ENCODE measurements around the gene PPIF.

The PPIF gene

GRCh38 chr10:79349072-79349491, 1.8 kb downstream of the PPIF start:
- no peak for DNase-seq (ENCODE audit: low spot score)

GRCh38 chr10:79349766-79350406, 2.6 kb downstream of the PPIF start:
- DNase-seq (ENCODE audit: low spot score), result no peak

DNA sequence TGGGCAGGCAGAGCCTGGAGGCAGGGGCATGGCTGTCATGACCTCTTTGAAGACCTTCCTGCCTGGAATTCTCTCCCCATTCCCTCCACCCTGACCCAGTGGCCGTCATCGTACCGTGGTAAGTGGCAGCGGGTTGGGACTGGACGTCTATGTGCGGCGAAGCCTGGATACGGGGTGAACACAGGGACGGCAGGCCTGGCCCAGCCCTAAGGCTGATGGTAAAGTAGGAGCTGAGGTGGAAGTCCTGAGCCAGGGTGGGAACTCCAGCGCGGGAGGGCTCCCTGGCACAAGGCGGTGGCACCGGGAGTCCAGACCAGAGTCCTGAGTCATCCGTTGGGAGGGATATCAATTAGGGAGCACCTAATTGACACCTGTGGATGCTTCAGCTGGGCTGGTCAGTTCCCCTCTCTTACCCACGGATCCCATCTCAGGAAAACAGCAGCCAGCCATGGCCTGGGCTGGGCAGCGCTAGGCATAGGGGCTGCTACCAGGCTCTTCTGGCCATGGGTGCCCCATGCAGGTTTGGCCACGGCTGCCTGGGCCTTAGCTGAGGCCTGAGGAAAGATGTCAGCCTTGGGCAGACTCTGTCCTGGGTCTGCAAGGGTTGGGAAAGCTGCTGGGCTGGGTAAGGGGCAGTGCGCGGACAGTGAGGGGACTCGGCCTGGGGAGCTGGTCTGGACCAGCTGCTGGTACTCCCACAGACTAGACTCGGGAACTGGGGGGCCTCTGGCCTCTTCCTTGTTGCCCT, 3.3 kb downstream of the PPIF start:
- no peak for DNase-seq (ENCODE audit: low spot score)

DNA sequence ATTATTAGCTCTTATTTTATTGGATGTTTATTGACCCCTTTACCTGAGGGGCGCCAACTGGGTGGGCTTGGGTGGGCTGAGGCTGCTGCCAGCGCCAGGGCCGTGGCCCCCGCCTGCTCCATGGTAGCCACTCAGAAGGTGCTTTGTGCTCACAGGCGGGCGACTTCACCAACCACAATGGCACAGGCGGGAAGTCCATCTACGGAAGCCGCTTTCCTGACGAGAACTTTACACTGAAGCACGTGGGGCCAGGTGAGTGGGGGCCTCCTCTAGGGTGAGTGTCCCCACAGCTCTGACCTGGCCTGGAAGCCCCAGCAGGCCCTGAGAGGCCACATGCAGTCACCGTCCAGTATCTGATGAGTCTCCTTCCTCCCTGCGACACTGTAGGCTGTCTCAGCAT, 4.1 kb downstream of the PPIF start:
- DNase-seq (ENCODE audit: low spot score), result no peak

DNA sequence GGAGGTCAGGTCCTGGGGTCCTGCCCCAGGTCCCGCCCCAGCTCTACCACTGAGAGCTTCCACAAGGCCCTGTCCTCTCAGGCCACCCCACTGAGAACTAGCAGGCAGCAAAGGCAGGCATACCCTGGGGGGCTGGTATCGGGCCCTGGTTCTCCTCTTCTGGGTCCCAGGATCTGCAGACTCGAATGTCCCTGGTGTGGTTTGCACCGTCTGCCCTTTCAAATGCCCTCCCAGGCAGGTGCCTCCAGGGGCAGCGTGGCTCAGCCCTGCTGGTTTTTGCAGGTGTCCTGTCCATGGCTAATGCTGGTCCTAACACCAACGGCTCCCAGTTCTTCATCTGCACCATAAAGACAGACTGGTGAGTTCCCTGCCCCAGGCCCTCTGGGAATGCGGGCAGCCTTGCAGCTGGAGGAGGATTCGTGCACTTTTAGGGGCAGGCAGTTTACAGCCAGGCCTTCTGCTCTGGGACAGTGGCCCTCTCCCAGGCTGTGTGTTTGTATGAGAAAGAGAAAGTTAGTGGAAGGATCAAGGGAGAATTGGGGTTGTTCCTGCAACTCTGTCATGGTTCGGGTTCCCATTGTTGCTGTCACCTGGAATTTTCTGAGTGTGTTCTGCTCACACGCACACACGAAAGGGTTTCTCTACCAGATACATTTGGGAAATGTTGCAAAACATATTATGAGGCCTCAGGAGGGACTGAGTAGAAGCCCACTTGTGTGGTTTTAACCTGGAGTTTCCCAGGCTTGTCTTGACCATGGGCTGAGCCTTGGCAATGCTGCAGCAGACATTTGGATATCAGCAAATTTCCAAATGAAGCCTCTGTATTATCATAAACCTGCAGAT, 5.0 kb downstream of the PPIF start:
- no peak for DNase-seq (ENCODE audit: low spot score)

GRCh38 chr10:79353000-79353406, 5.7 kb downstream of the PPIF start:
- no peak for DNase-seq (ENCODE audit: low spot score)

DNA sequence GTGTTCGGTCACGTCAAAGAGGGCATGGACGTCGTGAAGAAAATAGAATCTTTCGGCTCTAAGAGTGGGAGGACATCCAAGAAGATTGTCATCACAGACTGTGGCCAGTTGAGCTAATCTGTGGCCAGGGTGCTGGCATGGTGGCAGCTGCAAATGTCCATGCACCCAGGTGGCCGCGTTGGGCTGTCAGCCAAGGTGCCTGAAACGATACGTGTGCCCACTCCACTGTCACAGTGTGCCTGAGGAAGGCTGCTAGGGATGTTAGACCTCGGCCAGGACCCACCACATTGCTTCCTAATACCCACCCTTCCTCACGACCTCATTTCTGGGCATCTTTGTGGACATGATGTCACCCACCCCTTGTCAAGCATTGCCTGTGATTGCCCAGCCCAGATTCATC, 6.5 kb downstream of the PPIF start:
- no peak for DNase-seq (ENCODE audit: low spot score)

DNA sequence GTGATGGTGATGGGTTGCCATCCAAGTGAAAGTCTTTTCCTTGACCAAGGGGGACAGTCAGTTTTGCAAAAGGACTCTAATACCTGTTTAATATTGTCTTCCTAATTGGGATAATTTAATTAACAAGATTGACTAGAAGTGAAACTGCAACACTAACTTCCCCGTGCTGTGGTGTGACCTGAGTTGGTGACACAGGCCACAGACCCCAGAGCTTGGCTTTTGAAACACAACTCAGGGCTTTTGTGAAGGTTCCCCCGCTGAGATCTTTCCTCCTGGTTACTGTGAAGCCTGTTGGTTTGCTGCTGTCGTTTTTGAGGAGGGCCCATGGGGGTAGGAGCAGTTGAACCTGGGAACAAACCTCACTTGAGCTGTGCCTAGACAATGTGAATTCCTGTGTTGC, 6.9 kb downstream of the PPIF start:
- no peak for DNase-seq (ENCODE audit: low spot score)

DNA sequence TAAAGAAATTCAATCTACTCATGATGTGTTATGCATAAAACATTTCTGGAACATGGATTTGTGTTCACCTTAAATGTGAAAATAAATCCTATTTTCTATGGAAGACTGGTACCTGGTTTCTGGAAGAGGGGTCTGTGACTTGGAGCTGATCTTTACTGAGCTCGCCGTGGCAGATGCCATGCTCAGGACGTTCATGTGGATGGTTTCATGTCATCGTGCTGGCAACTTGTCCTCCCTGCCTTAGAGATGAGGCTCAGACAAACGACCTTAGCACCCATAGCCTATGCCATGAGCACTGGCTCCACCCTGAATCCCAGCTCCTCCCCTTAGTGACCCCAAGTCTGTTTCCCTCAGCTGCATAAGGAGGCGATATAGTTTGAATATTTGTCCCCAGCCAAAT, 7.3 kb downstream of the PPIF start:
- no peak for DNase-seq (ENCODE audit: low spot score)

GRCh38 chr10:79355420-79356017, 8.2 kb downstream of the PPIF start:
- DNase-seq (ENCODE audit: low spot score), result no peak

- no peak for DNase-seq (ENCODE audit: low spot score)
Measured at GRCh38 chr10:79356104-79356503, 8.8 kb downstream of the PPIF start.

DNA sequence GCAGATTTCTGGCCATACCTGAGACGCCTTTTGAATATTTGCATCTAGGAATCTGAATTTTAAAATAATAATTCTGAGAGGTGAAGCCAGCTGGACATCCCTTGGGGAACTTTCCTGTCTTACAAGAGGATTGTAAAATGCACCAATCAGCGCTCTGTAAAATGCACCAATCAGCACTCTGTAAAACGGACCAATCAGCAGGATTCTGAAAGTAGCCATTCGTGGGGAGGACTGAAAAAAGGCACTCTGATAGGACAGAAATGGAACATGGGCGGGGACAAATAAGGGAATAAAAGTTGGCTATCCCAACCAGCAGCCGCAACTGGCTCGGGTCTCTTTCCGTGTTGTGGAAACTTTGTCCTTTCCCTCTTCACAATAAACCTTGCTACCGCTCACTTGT, 9.9 kb downstream of the PPIF start:
- DNase-seq (ENCODE audit: low spot score), result no peak

- DNase-seq (ENCODE audit: low spot score), result no peak
Measured at GRCh38 chr10:79358811-79359210, 11.5 kb downstream of the PPIF start.

- no peak for DNase-seq (ENCODE audit: low spot score)
Measured at GRCh38 chr10:79359816-79360498, 12.7 kb downstream of the PPIF start.

DNA sequence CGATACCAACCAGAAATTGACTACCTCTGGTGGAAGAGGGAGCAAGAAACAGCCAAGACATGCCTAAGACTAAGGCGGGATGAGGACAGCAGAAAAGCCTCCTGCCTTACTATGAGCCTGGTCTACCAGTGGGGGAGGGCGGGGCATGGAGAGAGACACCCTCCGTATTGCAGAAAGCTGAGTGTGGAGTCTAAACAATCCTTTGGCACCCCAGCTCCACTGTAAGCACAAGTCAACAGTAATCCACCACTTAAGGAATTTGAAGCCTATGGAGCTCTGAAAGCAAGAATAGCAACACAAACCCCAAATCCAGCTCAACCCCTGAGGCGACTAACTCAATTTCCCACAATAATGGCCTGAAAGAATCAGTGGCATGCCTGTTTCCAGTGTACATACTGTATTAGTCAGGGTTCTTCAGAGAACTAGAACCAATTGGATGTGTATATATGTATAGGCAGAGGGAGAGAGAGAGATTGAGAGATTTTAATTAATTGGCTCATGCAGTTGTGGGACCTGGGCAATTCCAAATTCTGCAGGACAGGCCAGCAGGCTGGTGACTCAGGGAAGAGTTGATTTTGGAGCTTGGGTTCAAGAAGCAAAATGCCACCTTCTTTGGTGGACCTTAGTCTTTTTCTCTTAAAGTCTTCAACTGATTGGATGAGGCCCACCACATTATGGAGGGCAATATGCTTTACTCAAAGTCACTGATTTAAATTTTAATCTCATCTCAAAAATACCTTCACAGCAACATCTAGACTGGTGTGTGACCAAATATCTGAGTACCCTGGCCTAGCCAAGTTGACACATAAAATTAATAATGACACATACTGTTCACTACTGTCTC, 13.5 kb downstream of the PPIF start:
- no peak for DNase-seq (ENCODE audit: low spot score)

DNA sequence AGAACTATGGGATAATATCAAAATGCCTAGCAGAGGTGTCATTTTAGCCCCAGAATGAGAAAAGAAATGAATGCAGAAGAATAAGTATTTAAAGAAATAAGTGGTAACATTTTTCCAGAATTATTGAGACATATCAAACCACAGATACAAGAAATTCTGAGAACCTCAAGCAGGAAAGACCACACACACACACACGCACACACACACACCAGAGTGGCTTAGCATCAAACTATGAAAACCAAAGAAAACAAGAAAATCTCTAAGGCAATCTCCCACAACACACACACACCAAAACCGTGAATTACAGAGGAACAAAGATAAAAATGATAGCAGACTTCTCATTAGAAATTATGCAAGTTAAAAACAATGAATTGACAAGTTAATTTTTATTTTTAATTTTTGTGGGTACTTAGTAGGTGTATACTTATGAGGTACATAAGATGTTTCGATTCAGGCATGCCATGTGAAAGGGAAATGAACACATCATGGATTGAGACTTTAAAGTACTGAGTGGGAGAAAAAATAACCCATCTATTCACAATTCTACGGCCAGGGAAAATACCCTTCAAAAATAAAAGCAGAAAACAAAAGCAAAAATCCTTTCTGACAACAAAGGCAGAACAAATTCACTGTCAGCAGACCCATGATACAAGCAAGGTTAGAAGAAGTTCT, 14.6 kb downstream of the PPIF start:
- DNase-seq (ENCODE audit: low spot score), result no peak

DNA sequence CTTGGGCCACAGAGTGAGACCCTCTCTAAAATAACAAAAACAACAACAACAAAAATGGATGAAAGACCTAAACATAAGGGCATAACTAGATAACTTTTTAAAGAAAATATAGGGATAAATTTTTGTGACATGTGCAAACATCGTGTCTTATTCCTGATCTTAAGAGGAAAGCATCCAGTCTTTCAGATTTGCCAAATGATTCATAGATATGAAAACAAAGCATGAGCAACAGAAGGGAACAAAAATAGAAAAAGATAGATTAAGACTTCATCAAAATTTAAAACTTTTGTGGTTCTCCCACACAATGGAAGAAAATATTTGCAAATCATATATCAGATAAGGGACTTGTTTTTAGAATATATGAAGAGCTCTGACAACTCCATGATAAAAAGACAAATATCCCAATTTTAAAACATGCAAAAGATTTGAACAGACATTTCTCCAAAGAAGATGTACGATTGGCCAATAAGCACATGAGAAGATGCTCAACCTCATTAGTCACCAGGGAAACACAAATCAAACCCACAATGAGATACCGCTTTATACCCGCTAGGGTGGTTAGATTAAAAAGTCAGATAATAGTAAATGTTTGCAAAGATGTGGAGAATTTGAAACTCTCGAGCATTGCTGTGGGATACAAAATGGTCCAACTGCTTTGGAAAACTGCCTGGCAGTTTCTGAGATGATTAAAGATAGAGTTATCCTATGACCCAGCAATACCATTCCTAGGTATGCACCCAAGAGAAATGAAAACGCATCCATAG, 20.3 kb downstream of the PPIF start:
- DNase-seq (ENCODE audit: low spot score), result no peak

- DNase-seq (ENCODE audit: low spot score), result no peak
Measured at GRCh38 chr10:79372871-79373270, 25.6 kb downstream of the PPIF start.

DNA sequence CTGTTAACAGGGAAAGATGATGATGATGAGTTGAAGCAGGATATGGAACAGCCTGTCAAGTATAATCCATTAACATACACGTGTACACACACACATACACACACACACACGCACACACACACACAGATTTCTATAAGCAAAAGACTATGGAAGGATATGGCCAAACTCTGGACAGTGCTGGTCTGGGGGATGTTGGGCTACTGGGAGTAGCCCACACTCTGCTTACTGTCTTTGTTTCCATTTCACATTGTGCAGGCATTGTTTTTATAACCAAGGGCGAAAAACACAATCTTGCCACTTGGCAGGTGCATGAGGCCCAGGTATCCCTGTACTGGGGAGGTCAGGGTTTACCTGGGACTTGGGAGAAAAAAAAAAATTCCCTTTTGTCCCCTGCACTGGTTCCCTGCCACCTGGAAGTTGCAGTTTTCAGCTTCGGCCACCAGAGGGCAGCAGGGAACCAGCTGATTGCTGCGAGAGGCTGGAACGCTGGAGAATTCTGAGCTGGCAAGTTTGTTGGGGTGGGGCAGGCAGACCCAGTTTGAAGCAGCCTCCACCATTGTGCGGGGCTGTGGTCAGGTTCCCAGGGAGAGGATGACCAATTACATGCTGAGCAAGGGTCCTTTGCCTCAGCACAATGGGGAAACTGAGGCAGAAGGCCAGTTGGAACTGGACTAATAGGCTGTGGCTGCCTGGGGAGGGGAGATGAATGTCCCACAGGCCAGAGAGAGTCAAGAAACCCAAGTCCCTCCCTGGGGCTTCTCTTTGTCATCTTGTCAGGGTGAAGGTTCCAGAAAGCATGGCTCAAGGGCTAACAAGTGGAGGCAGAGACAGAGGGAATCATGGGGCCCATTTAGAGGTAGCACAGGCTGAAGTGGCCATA, 27.3 kb downstream of the PPIF start:
- peak; percentile 88 for DNase-seq (ENCODE audit: low spot score)
